GM10266 (cell line): Measurements from ENCODE around the gene TRPV4.

Experiments used
- DNase-seq: peaks from one replicate; pipeline ENCODE4 v3.0.0; 2012; ENCODE audit errors: extremely low spot score
- CTCF ChIP-seq: IDR thresholded peaks from 2 replicates; pipeline ENCODE4 v1.5.1; 2012; ENCODE audit warnings: mild to moderate bottlenecking, low read depth; ENCODE audit not compliant: control insufficient read depth, insufficient read depth; ENCODE audit errors: missing control alignments

The TRPV4 gene

GRCh38 chr12:109827566-109828550 lies 5.3 kb downstream of the TRPV4 start:
- DNase-seq = no peak

GRCh38 chr12:109827080-109827479 lies 6.1 kb downstream of the TRPV4 start:
- DNase-seq = no peak

More at GRCh38 chr12:109827566-109828550, 5.3 kb downstream of the TRPV4 start:
- TF ChIP-seq CTCF = no peak

GRCh38 chr12:109824731-109825130 lies 8.5 kb downstream of the TRPV4 start:
- no peak for TF ChIP-seq CTCF
- DNase-seq = no peak

More at GRCh38 chr12:109827080-109827479, 6.1 kb downstream of the TRPV4 start:
- no peak for TF ChIP-seq CTCF

- TF ChIP-seq CTCF = no peak
- no peak for DNase-seq
These were observed 10.2 kb downstream of the TRPV4 start for GRCh38 chr12:109822951-109823411.

- no peak for DNase-seq
- TF ChIP-seq CTCF = no peak
These were observed 10.8 kb downstream of the TRPV4 start for GRCh38 chr12:109822416-109822815.

- no peak for TF ChIP-seq CTCF
- DNase-seq = no peak
These were observed 11.2 kb downstream of the TRPV4 start for GRCh38 chr12:109821968-109822367.
